Suprapubic skin (tissue), 4 donors: ENCODE results near the gene NEK8.

Source experiments
- EP300 ChIP-seq: sonication (generic); formaldehyde crosslinking; IDR thresholded peaks from one replicate; pipeline ENCODE4 v1.6.1; 2017; ENCODE audit warnings: antibody characterized with exemption
- POLR2A ChIP-seq, 2 donors: fragments of 450-650 bp; IDR thresholded peaks; one replicate each; pipeline ENCODE4 v1.6.1; 2017; ENCODE audit warnings: antibody characterized with exemption in 2 of 2, mild to moderate bottlenecking in 2 of 2, moderate library complexity in 2 of 2
- POLR2AphosphoS5 ChIP-seq, 3 donors: sonication (generic); formaldehyde crosslinking; IDR thresholded peaks; one replicate each; pipeline ENCODE4 v1.6.1; 2017; ENCODE audit warnings: antibody characterized with exemption in 3 of 3
- TF ChIP-seq, protein P1 (sequence below), 2 donors: fragments of 200-600 bp in 1 of 2; fragments of 450-650 bp in 1 of 2; sonication (generic) in 1 of 2; IDR thresholded peaks; one replicate each; pipeline ENCODE4 v1.5.1; 2016 to 2019; ENCODE audit warnings: antibody characterized with exemption in 2 of 2, mild to moderate bottlenecking in 1 of 2, moderate library complexity in 1 of 2

DNA sequence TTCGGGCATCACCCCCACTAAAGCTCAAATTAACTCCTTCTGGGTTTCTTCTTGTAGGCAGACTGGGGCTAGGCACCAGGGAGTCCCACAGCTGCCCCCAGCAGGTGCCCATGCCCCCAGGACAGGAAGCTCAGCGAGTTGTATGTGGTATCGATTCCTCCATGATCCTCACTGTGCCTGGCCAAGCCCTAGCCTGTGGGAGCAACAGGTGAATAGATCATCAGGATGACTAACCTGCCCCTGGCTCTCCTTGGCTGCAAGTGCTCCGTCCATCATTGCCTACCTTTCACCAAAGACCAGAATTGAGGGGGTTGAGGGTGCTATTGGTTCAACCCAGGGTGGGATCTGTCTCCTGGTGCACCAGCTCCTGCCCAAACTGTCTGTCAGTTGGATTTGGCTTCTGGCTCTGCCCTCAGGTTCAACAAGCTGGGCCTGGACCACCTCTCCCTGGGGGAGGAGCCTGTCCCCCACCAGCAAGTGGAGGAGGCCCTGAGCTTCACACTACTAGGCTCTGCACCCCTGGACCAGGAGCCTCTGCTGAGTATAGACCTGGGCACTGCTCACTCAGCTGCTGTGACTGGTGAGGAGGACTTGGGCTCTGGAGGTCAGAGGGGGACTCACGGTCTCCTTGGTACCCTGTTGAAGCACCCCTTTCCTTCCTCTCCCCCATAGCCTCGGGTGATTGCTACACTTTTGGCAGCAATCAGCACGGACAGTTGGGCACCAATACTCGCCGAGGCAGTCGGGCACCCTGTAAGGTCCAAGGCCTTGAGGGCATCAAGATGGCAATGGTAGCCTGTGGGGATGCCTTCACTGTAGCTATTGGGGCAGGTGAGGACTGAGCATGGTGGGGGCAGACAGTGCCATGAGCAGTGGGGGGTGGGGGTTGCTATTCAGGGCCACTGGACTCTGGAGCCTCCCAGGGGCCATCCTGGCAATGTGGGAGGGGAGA is 12.1 kb downstream of the NEK8 start:
- TF ChIP-seq, protein P1, sequence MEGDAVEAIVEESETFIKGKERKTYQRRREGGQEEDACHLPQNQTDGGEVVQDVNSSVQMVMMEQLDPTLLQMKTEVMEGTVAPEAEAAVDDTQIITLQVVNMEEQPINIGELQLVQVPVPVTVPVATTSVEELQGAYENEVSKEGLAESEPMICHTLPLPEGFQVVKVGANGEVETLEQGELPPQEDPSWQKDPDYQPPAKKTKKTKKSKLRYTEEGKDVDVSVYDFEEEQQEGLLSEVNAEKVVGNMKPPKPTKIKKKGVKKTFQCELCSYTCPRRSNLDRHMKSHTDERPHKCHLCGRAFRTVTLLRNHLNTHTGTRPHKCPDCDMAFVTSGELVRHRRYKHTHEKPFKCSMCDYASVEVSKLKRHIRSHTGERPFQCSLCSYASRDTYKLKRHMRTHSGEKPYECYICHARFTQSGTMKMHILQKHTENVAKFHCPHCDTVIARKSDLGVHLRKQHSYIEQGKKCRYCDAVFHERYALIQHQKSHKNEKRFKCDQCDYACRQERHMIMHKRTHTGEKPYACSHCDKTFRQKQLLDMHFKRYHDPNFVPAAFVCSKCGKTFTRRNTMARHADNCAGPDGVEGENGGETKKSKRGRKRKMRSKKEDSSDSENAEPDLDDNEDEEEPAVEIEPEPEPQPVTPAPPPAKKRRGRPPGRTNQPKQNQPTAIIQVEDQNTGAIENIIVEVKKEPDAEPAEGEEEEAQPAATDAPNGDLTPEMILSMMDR (IDR thresholded peaks at IDR 0.05): no peak
- TF ChIP-seq POLR2A (IDR thresholded peaks at IDR 0.05) (no peak), POLR2AphosphoS5 (IDR thresholded peaks at IDR 0.05) (no peak), EP300 (no peak)
